ENCODE results near the gene IQGAP2.

The IQGAP2 gene

GRCh38 chr5:76556511-76557221 lies 153.6 kb downstream of the IQGAP2 start:
- ATAC-seq, result no peak
- TF ChIP-seq OSR1 (CRISPR knock-in tag; IDR thresholded peaks at IDR 0.05), result no peak
- TF ChIP-seq BACH2 (CRISPR knock-in tag; IDR thresholded peaks at IDR 0.05; ENCODE audit: borderline replicate concordance), result no peak
- no peak for TF ChIP-seq GLIS3 (CRISPR knock-in tag; IDR thresholded peaks at IDR 0.05)
- TF ChIP-seq RARB (CRISPR knock-in tag; IDR thresholded peaks at IDR 0.05), result no peak
- TF ChIP-seq TCF4 (CRISPR knock-in tag; IDR thresholded peaks at IDR 0.05; ENCODE audit: borderline replicate concordance), result no peak
- no peak for TF ChIP-seq ZNF70 (CRISPR knock-in tag; IDR thresholded peaks at IDR 0.05)
- no peak for TF ChIP-seq ZNF8 (CRISPR knock-in tag; IDR thresholded peaks at IDR 0.05)
- TF ChIP-seq PATZ1 (CRISPR knock-in tag; IDR thresholded peaks at IDR 0.05; ENCODE audit: borderline replicate concordance), result no peak
- TF ChIP-seq ZFP30 (CRISPR knock-in tag; IDR thresholded peaks at IDR 0.05), result no peak
- TF ChIP-seq ISL1 (CRISPR knock-in tag; IDR thresholded peaks at IDR 0.05), result no peak
- TF ChIP-seq, protein P1, sequence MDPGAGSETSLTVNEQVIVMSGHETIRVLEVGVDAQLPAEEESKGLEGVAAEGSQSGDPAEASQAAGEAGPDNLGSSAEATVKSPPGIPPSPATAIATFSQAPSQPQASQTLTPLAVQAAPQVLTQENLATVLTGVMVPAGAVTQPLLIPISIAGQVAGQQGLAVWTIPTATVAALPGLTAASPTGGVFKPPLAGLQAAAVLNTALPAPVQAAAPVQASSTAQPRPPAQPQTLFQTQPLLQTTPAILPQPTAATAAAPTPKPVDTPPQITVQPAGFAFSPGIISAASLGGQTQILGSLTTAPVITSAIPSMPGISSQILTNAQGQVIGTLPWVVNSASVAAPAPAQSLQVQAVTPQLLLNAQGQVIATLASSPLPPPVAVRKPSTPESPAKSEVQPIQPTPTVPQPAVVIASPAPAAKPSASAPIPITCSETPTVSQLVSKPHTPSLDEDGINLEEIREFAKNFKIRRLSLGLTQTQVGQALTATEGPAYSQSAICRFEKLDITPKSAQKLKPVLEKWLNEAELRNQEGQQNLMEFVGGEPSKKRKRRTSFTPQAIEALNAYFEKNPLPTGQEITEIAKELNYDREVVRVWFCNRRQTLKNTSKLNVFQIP (CRISPR knock-in tag; IDR thresholded peaks at IDR 0.05; ENCODE audit: borderline replicate concordance, low read depth), result no peak
- no peak for TF ChIP-seq ZNF565 (CRISPR knock-in tag; conservative IDR thresholded peaks at IDR 0.05; ENCODE audit: low read depth)
- TF ChIP-seq, protein P2, sequence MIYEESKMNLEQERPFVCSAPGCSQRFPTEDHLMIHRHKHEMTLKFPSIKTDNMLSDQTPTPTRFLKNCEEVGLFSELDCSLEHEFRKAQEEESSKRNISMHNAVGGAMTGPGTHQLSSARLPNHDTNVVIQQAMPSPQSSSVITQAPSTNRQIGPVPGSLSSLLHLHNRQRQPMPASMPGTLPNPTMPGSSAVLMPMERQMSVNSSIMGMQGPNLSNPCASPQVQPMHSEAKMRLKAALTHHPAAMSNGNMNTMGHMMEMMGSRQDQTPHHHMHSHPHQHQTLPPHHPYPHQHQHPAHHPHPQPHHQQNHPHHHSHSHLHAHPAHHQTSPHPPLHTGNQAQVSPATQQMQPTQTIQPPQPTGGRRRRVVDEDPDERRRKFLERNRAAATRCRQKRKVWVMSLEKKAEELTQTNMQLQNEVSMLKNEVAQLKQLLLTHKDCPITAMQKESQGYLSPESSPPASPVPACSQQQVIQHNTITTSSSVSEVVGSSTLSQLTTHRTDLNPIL (CRISPR knock-in tag; IDR thresholded peaks at IDR 0.05; ENCODE audit: low read depth), result no peak
- TF ChIP-seq SNAI2 (CRISPR knock-in tag; IDR thresholded peaks at IDR 0.05), result no peak

GRCh38 chr5:76560952-76561891 lies 158.1 kb downstream of the IQGAP2 start:
- no peak for ATAC-seq
- no peak for TF ChIP-seq TCF4 (CRISPR knock-in tag; IDR thresholded peaks at IDR 0.05; ENCODE audit: borderline replicate concordance)
- TF ChIP-seq ISL1 (CRISPR knock-in tag; IDR thresholded peaks at IDR 0.05), result peak; percentile 53
- no peak for TF ChIP-seq TOX (CRISPR knock-in tag; IDR thresholded peaks at IDR 0.05; ENCODE audit: borderline replicate concordance)

DNA sequence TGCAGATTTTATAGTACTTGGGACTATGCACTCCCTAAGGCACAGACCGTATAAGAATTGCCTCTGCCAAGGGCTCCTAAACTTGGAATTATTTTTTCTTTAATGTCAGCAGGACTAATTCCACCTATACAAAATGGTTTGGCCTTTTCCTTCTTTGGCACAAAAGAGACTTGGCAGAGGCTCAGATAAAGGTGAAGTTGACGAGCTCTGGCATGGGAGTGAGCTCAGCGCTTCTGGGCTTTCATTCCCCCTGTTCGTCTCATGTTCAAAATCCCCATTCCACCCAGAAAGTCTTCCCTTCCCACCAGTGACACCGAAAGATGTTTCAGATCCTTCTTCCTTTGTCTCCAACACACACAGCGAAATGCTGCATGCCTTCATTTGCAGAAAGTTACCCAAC lies 158.9 kb downstream of the IQGAP2 start:
- no peak for ATAC-seq
- TF ChIP-seq ZFP30 (CRISPR knock-in tag; IDR thresholded peaks at IDR 0.05) (no peak), ZNF8 (CRISPR knock-in tag; IDR thresholded peaks at IDR 0.05) (no peak), ZC3H10 (CRISPR knock-in tag; IDR thresholded peaks at IDR 0.05) (no peak), ZNF565 (CRISPR knock-in tag; conservative IDR thresholded peaks at IDR 0.05; ENCODE audit: low read depth) (no peak), OSR1 (CRISPR knock-in tag; IDR thresholded peaks at IDR 0.05) (no peak), TCF4 (CRISPR knock-in tag; IDR thresholded peaks at IDR 0.05; ENCODE audit: borderline replicate concordance) (no peak), RARB (CRISPR knock-in tag; IDR thresholded peaks at IDR 0.05) (no peak), ESRRG (CRISPR knock-in tag; IDR thresholded peaks at IDR 0.05) (no peak), ZNF70 (CRISPR knock-in tag; IDR thresholded peaks at IDR 0.05) (no peak), ARNTL (CRISPR knock-in tag; IDR thresholded peaks at IDR 0.05; ENCODE audit: borderline replicate concordance, low read depth) (no peak), GLIS3 (CRISPR knock-in tag; IDR thresholded peaks at IDR 0.05) (no peak)
- TF ChIP-seq, protein P3, sequence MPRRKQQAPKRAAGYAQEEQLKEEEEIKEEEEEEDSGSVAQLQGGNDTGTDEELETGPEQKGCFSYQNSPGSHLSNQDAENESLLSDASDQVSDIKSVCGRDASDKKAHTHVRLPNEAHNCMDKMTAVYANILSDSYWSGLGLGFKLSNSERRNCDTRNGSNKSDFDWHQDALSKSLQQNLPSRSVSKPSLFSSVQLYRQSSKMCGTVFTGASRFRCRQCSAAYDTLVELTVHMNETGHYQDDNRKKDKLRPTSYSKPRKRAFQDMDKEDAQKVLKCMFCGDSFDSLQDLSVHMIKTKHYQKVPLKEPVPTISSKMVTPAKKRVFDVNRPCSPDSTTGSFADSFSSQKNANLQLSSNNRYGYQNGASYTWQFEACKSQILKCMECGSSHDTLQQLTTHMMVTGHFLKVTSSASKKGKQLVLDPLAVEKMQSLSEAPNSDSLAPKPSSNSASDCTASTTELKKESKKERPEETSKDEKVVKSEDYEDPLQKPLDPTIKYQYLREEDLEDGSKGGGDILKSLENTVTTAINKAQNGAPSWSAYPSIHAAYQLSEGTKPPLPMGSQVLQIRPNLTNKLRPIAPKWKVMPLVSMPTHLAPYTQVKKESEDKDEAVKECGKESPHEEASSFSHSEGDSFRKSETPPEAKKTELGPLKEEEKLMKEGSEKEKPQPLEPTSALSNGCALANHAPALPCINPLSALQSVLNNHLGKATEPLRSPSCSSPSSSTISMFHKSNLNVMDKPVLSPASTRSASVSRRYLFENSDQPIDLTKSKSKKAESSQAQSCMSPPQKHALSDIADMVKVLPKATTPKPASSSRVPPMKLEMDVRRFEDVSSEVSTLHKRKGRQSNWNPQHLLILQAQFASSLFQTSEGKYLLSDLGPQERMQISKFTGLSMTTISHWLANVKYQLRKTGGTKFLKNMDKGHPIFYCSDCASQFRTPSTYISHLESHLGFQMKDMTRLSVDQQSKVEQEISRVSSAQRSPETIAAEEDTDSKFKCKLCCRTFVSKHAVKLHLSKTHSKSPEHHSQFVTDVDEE (CRISPR knock-in tag; IDR thresholded peaks at IDR 0.05), result no peak

Data from SK-N-SH treated with all-trans-retinoic acid at 6 μM for 48 hours (cell line).